Activated CD4-positive, CD25-positive, alpha-beta regulatory T cell treated with anti-CD3 and anti-CD28 coated beads, Interleukin-2, amount 50 U/mL, for 16 hours (primary cell): ENCODE data around the gene ZNF232.
A peak's percentile ranks its signal among the peaks of the same experiment; 100 is the strongest.
"Not testable (repeated sequence)": the region's sequence is repeated elsewhere in the genome, so short reads cannot be mapped to it uniquely, and the experiment has no call there.

Source experiments
- DNase-seq: peaks from one replicate; pipeline ENCODE4 v3.0.0-alpha.2; 2020; ENCODE audit warnings: low read depth, low spot score

ZNF232 gene

DNA sequence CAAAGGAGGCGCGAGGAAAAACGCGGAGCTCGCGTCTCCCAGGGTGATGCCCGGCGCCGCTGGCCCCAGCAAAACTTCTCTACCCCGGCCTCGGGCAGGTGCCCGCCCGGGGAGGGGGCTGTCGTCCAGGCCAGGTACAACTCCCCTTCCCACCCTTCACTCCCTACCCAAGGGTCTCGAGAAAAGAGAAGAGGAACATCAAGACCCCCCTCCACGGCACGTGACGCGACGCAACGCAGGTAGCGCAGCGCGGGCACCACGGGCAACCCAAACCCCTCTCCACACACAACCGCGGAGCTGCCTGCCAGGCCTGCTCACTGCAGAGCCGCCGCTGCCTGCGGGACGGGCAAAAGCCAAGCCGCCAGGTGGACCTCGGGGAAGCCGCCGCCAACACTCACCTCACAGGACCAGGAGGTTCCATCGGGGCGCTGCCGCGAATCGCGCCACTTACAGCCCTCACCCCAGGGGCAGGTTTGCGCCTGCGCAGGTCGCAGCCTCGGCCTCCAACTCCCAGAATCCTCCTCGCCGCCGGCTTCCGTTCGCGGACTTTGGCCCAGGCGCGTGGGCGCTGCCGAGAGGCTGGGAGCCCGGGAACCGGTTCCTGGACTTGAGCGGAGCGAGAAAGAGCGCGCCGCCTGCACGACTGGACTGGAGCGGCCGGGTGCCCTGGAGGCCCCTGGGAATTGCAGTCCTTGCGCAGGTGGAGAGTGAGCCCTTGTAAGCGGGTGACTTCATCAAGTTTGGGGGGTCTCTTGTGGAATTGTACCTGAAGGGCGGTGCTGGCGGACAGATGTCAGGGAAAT is at the start of gene ZNF232:
Gene ZNF232 (minus strand): TSS at position 477 of the 803 bp plus-strand sequence. CDS start 56 bp downstream, at position 421.
- peak; percentile 75 for DNase-seq

DNA sequence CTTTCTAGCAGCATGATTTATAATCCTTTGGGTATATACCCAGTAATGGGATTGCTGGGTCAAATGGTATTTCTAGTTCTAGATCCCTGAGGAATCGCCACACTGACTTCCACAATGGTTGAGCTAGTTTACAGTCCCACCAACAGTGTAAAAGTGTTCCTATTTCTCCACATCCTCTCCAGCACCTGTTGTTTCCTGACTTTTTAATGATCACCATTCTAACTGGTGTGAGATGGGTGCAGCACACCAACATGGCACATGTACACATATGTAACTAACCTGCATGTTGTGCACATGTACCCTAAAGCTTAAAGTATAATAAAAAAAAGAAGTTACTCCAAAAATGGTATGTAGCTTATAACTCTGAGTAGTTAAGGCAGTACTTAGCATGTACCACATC is 49.0 kb upstream of the ZNF232 start:
- DNase-seq: not testable (repeated sequence)

DNA sequence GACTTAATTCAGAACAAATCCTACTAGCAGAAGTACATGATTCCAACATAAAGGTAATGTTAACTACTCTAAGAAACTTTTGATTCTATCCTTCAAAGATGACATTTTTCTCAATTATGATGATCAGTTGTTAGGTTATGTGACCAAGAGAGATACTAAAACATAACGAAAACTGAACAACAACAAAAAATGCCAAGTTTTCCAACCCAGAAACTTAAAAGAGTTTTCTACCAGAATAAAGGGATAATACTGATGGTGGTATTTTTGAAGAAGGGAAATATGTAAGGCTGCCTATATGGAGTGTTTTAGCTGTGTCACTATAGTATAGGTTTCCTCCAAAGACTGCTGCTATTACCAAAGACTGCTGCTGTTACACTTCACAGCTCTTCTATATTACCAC is 34.4 kb upstream of the ZNF232 start:
- not testable (repeated sequence) for DNase-seq

DNA sequence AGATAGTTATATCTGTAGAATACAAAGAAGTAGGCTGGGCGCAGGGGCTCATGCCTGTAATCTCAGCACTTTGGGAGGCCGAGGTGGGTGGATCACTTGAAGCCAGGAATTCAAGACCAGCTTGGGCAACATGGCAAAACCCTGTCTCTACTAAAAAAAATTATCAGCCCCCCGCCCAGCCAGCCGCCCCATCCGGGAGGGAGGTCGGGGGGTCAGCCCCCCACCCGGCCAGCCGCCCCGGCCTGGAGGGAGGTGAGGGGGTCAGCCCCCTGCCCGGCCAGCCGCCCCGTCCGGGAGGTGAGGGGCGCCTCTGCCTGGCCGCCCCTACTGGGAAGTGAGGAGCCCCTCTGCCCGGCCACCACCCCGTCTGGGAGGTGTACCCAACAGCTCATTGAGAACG is 31.2 kb upstream of the ZNF232 start:
- DNase-seq: not testable (repeated sequence)

DNA sequence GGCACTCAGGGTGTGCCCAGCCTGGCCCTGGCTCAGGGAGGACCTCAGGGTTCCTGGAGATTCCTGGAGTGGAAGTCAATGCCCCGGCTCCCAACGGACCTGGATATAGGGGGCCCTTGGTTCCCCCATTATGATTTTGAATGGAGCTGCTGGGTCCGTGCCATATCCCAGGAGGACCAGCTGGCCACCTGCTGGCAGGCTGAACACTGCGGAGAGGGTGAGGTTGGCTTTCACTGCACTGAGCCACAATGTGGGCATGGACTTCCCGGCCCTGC is 27.7 kb upstream of the ZNF232 start:
- DNase-seq: no peak

DNA sequence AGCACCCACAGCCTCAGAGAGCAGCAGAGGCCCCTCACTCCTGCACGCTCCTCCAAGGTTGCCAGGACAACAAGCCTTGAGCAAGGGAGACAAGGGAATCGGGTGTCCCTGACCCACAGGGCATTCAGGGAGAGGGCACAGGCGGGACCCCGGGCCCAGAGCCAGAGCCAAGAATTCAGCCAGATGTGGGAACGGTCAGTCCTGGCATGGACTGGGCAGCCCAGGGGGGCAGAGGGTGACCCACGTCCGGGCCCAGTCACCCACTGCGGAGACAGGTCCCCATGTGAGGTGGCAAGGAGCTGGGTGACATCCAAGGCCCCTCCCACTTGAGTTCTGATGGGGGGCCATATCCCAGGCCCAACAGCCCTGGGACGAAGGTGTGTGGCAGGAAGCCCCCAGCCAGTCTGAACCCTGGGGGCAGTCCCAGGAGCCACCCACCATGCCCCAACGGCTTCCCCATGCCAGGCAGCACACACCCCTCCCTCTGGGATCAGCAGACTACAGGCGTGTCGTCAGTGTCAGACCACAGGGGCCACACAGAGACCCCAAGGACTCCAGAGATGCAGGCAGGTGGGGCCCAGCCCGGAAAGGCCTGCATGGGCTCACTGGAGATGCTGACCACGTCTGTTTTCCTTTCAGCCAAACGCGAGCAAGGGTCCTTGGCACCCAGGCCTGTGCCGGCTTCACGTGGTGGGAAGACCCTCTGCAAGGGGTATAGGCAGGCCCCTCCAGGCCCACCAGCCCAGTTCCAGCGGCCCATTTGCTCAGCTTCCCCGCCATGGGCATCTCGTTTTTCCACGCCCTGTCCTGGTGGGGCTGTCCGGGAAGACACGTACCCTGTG is 27.2 kb upstream of the ZNF232 start:
- DNase-seq: no peak

DNA sequence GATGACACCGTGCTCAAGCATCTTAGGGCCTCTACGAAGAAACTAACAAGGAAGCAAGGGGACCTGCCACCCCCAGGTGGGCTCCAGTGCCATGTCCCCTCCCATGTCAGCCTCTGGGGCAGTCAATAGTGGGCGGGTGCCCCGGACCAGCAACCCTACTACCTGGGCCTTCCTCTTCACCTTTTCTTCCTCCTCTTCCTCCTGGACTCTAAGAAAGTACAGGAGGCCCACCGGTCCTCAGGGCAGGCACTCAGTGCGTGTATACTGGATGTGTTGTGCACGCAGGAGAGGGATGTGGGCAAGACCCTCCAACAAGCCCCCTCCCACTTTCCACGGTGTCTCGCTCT is 26.5 kb upstream of the ZNF232 start:
- DNase-seq: not testable (repeated sequence)

DNA sequence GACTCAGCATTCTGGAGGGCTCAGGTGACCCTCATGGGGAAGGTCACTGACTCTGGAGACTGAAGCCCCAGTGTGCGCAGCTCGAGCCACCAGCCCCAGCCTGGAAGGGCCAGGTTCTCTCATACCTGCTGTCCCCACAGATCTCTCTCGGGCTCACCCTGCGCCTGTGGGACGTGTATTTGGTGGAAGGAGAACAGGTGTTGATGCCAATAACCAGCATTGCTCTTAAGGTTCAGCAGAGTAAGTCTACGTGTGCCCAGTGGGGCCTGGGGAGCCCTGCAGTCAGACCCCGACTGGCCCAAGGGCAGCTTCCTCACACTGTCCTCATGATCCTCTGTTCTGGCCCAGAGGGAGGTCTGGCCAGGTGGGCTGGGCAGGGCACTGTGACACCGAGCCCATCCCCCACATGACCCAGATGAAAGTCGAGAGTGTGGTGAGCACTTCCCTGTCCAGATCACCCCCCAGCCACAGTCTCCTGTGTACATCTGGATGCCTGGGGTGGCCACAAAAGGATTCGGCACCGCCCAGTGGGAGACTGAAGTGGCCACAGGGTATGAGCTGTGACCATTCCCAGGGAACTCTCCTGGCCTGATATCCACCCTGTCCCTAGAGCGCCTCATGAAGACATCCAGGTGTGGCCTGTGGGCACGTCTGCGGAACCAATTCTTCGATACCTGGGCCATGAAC is 26.0 kb upstream of the ZNF232 start:
- DNase-seq: not testable (repeated sequence)

DNA sequence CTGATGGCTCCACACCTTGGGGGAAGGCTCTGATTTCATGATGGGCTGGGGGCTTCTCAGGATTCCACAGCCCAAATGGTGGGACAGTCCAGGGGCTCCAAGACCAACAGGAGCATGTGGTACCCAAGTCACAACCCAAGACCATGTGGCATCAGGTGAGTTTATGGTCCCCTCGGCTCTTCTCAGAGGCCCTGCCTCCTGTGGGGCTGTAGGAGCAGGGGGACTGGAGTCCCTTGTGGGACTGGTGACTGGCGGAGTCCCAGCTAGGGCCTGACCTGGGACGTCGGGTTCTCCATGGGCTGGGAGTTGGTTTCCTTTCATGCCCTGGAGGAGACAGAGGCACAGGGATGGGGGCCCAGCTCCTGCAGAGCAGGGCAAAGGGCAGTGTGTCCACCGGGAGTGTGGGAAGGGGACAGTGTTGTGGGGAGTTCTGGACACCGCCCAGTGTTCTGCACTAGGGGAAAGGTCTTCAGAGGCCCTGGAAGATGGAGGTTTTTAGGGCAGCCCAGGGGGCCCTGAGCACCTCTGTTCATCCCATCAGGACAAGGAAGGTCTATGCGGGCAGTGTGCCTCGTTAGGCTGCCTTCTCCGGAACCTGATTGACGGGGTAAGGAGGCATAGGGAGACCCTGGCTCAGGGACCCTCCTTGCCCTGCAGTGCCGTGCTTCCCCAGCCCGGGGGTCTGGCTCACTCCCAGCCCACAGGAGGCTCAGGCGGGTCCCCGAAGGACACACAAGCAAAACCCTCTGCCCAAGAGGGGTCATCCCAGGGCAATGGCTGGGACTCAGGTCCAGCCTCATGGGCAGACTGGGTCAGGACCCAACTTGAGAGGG is 25.1 kb upstream of the ZNF232 start:
- DNase-seq: not testable (repeated sequence)

DNA sequence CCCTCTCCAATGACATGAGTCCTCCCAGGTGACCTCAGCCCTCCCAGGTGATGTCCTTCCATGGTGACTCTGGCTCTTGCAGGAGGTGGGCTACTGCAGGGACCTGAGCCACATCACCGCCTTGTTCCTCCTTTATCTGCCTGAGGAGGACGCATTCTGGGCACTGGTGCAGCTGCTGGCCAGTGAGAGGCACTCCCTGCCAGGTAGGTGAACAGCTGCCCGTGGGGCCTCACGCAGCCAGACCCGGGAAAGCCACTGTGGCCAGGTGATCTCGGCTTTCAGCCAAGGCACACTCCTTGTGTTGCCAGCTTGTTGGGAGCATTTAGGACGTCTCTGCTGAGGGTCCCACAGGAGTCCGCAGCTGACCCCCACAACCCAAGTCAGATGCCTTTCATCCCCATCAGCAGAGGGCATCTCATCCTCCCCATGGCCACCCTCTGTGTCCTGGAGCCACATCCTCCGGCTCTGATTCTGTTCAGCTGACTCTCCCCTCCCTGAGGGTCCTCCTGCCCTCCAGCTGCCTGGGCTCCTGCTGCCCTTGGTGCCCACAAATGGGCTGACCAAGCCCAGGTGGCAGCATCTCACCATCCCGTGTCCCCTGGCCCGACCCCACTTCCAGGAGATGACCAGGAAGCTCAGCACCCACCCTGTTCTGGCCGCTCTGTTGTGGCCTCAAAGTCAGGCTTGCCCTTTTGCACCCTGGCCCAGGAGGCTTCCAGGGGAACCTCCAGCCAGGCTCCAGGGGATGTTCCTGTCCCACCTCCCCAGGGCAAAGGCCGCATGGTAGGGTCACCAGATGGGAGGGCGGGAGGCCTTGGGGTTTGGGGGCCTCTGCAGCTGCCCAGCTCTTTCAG is 24.3 kb upstream of the ZNF232 start:
- no peak for DNase-seq

DNA sequence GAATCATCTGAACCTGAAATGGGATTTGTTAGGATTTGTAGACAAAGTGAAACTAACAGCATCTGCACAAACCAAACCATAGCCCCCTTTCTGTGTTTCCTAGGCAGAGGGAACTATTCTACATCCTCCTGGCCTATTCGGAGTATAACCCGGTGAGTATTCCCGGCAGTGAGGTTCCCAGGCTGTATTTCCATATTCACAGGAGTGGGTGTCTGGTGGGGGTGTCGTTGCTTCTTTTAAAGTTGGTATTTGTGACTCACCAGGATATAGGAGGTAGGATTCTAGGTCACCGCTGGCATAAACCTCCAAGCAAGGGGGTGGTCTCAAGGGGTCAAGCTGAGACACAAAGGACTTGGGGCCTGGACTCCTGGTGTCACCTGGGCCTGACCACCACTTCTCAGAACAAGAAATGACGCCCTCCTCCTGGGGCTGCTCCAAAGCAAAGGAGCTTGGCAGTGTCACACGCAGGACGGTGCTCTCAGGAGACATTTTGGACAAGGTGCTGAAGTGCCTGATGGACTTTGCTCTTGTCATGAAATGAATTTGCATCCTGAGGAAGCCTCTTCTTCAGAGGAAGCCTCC is 23.5 kb upstream of the ZNF232 start:
- not testable (repeated sequence) for DNase-seq

DNA sequence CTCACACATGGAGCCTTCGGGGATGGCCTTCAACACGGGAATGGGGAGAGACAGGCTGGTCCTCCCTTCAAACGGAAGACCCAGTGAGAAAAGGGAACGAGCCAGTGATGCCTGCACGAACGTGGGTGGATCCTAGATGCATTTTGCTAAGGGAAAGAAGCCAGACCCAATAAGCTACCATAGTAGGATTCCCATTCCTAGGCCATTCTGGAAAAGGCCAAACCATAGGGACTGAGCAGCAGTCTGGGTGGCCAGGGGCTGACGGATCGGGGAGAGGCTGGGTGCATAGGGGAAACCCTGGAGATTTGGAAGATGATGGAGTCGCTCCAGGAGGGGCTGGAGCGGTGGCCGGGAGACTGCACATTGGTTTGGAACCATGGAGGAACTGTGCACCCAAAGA is 22.9 kb upstream of the ZNF232 start:
- not testable (repeated sequence) for DNase-seq

DNA sequence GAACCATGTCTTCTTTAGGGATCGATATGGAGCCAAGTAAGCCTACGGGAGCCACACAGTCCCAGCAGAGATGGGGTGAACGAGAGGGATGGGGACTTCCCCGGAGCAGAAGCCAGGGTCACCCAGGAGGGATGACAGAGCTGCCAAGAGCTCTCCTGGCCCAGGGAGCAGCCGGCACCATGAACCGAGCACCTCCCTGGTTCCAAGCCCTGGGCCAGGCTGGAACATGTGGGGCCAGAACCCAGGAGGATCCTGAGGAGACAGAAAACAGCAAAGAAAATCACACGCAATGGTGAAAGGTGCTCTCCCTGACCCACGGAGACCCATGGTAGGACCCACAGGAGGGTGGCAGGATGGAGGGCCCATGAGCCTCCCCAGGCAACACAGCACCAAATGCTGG is 22.3 kb upstream of the ZNF232 start:
- DNase-seq: not testable (repeated sequence)

DNA sequence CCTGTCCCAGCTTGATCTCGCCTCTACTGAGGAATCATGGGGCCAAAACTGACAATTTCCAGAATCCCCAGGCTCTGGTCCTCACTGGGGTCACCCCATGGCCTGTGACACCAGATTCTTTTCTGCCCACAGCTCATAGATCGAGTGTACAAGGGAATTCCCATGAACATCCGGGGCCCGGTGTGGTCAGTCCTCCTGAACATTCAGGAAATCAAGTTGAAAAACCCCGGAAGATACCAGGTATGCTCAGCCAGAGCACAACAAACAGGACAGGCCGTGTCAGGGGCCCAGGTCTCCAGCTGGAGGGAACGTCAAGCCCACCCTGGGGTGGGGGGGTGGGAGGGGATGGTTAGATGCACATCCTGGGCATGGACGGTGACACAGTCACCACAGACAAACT is 21.6 kb upstream of the ZNF232 start:
- DNase-seq: no peak

DNA sequence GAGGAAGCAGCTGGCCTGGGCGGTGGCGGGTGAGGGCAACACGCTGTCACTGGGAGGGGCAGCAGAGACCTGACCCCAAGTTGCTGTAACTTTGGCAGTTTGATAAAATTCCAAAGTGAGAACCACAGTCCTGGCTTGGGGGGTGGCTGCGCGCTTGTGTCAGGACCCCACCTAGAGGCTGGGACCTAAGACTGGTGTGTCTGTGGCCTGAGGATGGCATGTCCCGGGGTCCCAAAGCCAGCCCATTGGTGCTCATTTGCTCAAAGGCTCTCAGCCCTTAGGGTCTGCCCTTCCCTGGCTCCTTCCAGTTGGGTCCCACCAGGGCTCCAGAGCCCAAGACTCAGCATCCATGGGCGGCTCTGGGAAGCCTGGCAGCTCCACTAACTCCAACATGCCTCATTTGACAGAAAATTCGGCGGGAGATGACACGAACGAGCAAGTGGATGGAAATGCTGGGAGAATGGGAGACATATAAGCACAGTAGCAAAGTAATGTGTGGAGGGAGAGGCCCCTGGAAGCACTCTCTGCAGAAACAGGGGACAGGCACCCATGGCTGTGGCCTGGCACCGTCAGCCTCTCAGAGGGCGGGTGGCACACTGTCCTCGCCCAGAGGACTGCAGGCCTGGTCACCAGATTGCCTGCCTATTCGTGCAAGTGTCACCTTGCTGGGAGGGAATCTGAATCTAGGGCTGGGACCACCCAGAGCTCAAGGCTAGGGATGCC is 21.0 kb upstream of the ZNF232 start:
- DNase-seq: not testable (repeated sequence)

DNA sequence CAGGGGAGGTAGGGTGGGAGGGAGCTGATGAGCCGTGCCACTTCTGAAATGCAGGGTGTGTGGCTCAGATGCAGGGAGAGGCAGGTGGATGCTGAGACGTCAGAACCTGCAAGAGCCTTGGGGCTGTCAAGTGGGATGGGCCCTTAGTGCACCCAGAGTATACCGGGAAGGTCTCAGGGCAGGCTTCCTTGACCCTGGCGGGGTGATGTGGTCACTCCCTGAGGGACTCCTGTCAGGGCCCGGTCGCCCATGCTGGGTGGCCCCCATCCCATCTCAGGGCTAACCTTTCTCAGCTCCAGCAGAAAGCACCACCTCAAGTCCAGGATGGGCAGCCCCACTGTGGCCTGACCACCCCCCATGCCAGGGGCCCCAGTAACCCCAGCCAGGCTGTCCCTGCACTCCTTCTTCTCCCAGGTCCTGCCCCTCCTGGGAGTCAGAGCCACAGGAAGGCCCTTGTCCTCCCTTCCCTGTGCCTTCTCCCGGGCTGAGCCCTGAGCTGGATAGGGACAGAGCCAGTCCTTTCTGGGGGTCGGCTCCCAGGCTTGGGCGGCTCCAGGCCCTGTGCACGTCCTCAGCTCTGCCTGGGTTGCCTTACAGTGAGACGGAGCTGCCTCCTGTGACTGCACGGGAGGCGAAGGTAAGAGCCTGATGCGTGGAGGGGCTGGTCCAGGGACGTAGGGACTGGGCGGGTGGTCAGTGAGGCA is 20.3 kb upstream of the ZNF232 start:
- not testable (repeated sequence) for DNase-seq

DNA sequence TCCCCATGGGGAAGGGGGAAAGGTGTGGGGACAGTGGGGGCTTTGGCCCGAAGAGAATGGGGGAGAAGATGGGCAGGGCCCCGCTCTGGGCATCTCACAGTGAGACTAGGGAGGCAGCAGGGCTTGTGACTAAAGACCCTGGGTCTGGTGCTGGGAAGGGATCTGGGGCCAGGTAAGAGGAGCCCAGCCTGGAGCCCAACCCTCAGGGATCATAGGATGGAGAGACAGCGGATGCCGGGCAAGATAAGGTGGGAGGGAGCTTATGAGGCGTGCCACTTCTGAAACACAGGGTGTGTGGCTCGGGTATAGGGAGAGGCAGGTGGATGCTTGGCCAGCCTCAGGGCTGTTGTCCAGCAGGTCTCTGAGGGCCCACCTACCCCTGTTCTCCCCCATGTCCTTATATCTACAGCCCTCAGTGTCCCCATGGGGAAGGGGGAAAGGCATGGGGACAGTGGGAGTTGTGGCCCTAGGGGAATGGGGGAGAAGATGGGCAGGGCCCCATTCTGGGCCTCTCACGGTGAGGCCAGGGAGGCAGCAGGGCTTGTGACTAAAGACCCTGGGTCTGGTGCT is 19.6 kb upstream of the ZNF232 start:
- DNase-seq: no peak

DNA sequence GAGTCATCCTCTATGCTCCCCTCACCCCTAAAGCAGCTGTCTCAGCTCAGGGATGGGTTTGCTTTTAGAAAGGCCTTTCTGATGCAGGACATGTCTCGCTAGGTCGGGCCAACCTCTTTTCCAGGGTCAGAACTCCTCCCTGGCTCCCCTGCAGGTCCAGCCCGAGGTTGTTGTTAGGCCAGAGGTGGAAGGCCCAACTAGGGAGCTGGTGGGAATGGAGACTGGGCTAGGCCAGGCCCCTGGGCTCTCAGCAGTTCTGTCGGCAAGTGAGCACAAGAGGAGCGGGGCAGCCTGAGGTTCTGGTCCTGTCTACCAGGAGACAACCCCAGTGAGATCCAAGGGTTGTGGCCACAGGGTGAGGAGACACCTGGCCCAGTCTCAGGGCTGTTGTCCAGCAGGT is 19.0 kb upstream of the ZNF232 start:
- not testable (repeated sequence) for DNase-seq

DNA sequence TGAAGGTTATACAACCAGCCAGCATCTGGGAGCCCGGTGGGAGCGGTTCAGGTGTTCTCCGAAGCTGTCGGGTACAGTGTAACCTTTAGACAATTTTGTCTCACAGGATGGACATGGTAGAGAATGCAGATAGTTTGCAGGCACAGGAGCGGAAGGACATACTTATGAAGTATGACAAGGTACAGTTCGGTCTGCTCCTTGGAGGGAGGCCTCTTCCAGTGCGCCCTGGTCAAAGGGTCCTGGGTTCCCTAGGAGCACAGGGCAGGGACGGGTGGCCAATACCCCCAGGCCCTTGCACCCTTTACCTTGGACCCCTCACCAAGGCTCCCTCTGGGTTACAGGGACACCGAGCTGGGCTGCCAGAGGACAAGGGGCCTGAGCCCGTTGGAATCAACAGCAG is 18.6 kb upstream of the ZNF232 start:
- DNase-seq: not testable (repeated sequence)
